ENCODE data around the gene UTP4.

DNA sequence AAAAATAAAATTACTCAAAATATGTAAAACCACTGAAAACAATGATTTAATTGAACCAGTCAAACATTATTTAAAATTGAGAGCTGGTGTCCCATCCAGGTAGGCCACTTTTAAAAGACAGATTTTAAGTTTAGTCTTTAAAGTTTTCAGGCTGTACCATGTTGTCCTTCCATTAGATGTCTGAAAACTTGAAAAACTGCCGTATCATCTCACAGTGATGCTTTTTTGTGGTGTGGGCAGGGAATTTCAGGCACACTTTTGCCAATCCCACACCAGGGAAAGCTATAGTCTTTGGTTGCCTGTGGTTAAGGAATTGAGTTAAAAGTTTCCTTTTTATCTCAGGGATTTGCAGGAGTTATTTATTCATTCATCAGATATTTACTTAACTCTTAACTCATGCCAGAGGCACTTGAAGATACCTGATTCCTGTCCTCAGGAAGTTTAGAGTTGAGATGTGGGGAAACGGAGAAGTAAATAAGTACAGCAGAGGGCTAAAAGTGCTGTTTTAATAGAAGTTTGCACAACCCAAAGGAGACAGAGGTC lies 57.7 kb downstream of the UTP4 start:
- TF ChIP-seq, protein P1, sequence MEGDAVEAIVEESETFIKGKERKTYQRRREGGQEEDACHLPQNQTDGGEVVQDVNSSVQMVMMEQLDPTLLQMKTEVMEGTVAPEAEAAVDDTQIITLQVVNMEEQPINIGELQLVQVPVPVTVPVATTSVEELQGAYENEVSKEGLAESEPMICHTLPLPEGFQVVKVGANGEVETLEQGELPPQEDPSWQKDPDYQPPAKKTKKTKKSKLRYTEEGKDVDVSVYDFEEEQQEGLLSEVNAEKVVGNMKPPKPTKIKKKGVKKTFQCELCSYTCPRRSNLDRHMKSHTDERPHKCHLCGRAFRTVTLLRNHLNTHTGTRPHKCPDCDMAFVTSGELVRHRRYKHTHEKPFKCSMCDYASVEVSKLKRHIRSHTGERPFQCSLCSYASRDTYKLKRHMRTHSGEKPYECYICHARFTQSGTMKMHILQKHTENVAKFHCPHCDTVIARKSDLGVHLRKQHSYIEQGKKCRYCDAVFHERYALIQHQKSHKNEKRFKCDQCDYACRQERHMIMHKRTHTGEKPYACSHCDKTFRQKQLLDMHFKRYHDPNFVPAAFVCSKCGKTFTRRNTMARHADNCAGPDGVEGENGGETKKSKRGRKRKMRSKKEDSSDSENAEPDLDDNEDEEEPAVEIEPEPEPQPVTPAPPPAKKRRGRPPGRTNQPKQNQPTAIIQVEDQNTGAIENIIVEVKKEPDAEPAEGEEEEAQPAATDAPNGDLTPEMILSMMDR (IDR thresholded peaks at IDR 0.05), result no peak
- TF ChIP-seq POLR2A (IDR thresholded peaks at IDR 0.05), result no peak

All from lower leg skin (tissue), 3 donors.